ENCODE results near the gene TTC39B. TPM values are rescaled to one million over a fixed set of nuclear protein-coding genes. Genes with fewer than 3 reads are reported as not detected.

TTC39B gene
- total and polyA plus RNA-seq, 2 of the 8 experiments (the other 6 are each of a cell fraction or from before 2014, with no cell fraction given): 1.6 to 10.9 TPM

DNA sequence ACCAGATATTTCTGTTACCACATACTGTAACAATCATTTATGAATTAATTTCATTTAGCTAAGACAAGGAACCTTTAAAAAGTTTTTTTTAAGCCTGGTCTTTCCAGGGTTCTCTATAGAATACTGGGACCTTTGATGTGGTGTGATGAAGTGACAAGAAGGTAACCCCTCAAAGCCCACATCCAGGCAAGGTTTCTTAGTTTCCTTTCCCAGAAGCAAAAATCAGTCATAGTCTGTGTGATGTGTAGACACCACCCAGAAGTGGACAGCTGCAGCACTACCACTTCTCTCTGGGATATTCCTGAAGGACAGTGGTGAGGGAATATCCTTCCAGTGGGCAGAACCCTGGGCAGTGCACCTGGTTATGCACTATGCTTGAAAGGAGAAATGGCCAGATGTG is 115.6 kb downstream of the TTC39B start:
- Histone ChIP-seq H3K4ac (replicated peaks; ENCODE audit: insufficient read length, low read depth, low read length) (no peak overlapping the region), H3K9ac (replicated peaks in 1 of 4; ENCODE audit: extremely low read depth in 1 of 4, low read depth in 3 of 4, low read length in 3 of 4) (no peak overlapping the region), H3K4me2 (ENCODE audit: insufficient read depth in 1 of 2, low read depth in 2 of 2, low read length in 2 of 2) (no peak overlapping the region), H2BK5ac (ENCODE audit: low read depth, low read length) (no peak overlapping the region), H3K36me3 (ENCODE audit: control insufficient read depth in 2 of 4, insufficient read depth in 4 of 4, low read length in 3 of 4) (peaks cover 0 to 9% (median 4%) of the 10 kb centered on the region in 4 experiments; a peak in 5 of 8 replicates), H4K8ac (ENCODE audit: extremely low read depth, insufficient read depth, low read length) (no peak overlapping the region), H3K18ac (ENCODE audit: extremely low read depth, low read length) (no peak overlapping the region), H4K20me1 (replicated peaks in 1 of 2; ENCODE audit: control insufficient read depth in 1 of 2, insufficient read depth in 2 of 2, low read length in 2 of 2) (no peaks in the 10 kb centered on the region), H3K9me3 (ENCODE audit: insufficient read depth in 2 of 2, low read depth in 1 of 2, low read length in 1 of 2) (peaks cover 0 to 5% of the 10 kb centered on the region in 2 experiments; a peak in 2 of 4 replicates), H3K4me1 (replicated peaks in 1 of 4; ENCODE audit: control insufficient read depth in 3 of 4, insufficient read depth in 4 of 4, low read length in 3 of 4) (no peaks in the 10 kb centered on the region), H3K79me1 (ENCODE audit: low read depth, low read length) (no peaks in the 10 kb centered on the region), H2AFZ (ENCODE audit: low read length) (no peak overlapping the region), H3K23ac (ENCODE audit: insufficient read length) (no peak overlapping the region), H3K56ac (replicated peaks; ENCODE audit: insufficient read length, low read depth, low read length) (no peak overlapping the region), H2BK20ac (ENCODE audit: low read length) (no peak overlapping the region), H4K91ac (replicated peaks; ENCODE audit: insufficient read length, low read length) (no peak overlapping the region), H2BK15ac (ENCODE audit: low read length) (no peak overlapping the region), H3K23me2 (ENCODE audit: low read depth, low read length) (no peaks in the 10 kb centered on the region), H3K79me2 (ENCODE audit: control insufficient read depth in 1 of 2, insufficient read depth in 2 of 2, low read length in 2 of 2) (no peaks in the 10 kb centered on the region), H3K4me3 (ENCODE audit: extremely low read depth in 1 of 4, insufficient read depth in 2 of 4, low read depth in 3 of 4, low read length in 4 of 4) (no peak overlapping the region), H3K27ac (ENCODE audit: low read depth, low read length) (no peak overlapping the region), H2BK120ac (replicated peaks; ENCODE audit: low read depth, low read length) (no peak overlapping the region), H3K14ac (ENCODE audit: insufficient read length) (no peak overlapping the region), H4K5ac (ENCODE audit: insufficient read length, low read depth, low read length) (no peak overlapping the region), H3K27me3 (replicated peaks in 1 of 4; ENCODE audit: control insufficient read depth in 3 of 4, extremely low read depth in 1 of 4, insufficient read depth in 3 of 4, low read length in 3 of 4) (no peaks in the 10 kb centered on the region), H2BK12ac (ENCODE audit: low read depth, low read length) (no peak overlapping the region), H2AK5ac (ENCODE audit: low read depth, low read length) (no peak overlapping the region)
- ChIA-PET CTCF (ENCODE audit: partially characterized antibody) (interaction anchor here (1.6 kb wide), 1 partner anchor 22 kb away, joined by 4 read pairs; no protein-coding TSS in a partner anchor), POLR2A (ENCODE audit: partially characterized antibody) (interaction anchor here (1.0 kb wide), 1 partner anchor 261 kb away, joined by 3 read pairs; no protein-coding TSS in a partner anchor)
- DNase-seq (ENCODE audit: low read depth in 1 of 2, low spot score in 2 of 2): no peak
- no peak for FAIRE-seq
- TF ChIP-seq TEAD4 (IDR thresholded peaks at IDR 0.05; ENCODE audit: low read depth, low read length) (no peak), TCF12 (IDR thresholded peaks at IDR 0.05; ENCODE audit: low read depth, low read length) (no peak), SRF (IDR thresholded peaks at IDR 0.05; ENCODE audit: low read depth, low read length) (no peak), SP4 (IDR thresholded peaks at IDR 0.05; ENCODE audit: low read length) (no peak), CBX8 (IDR thresholded peaks at IDR 0.05; ENCODE audit: borderline replicate concordance, low read depth, low read length) (no peak), RNF2 (IDR thresholded peaks at IDR 0.05; ENCODE audit: borderline replicate concordance, low read depth, low read length, missing control alignments, poor library complexity, severe bottlenecking) (no peak), GTF2F1 (IDR thresholded peaks at IDR 0.05; ENCODE audit: borderline replicate concordance, low read depth, low read length) (no peak), SIRT6 (IDR thresholded peaks at IDR 0.05; ENCODE audit: low read length) (no peak), KDM1A (IDR thresholded peaks at IDR 0.05; ENCODE audit: borderline replicate concordance, low read length) (no peak), SAP30 (IDR thresholded peaks at IDR 0.05; ENCODE audit: insufficient read depth, insufficient replicate concordance, low read length) (no peak), SP2 (IDR thresholded peaks at IDR 0.05; ENCODE audit: low read length) (no peak), POLR2AphosphoS5 (IDR thresholded peaks at IDR 0.05; ENCODE audit: low read depth, low read length) (no peak)
- TF ChIP-seq, protein P1, sequence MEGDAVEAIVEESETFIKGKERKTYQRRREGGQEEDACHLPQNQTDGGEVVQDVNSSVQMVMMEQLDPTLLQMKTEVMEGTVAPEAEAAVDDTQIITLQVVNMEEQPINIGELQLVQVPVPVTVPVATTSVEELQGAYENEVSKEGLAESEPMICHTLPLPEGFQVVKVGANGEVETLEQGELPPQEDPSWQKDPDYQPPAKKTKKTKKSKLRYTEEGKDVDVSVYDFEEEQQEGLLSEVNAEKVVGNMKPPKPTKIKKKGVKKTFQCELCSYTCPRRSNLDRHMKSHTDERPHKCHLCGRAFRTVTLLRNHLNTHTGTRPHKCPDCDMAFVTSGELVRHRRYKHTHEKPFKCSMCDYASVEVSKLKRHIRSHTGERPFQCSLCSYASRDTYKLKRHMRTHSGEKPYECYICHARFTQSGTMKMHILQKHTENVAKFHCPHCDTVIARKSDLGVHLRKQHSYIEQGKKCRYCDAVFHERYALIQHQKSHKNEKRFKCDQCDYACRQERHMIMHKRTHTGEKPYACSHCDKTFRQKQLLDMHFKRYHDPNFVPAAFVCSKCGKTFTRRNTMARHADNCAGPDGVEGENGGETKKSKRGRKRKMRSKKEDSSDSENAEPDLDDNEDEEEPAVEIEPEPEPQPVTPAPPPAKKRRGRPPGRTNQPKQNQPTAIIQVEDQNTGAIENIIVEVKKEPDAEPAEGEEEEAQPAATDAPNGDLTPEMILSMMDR (IDR thresholded peaks at IDR 0.05; ENCODE audit: control extremely low read depth in 1 of 3, insufficient read depth in 1 of 3, low read depth in 1 of 3, low read length in 3 of 3): no peak

Data from H1 (cell line).